Lung (tissue), 12 donors: ENCODE results near the gene ONECUT3. TPM values are rescaled to one million over a fixed set of nuclear protein-coding genes. Genes with fewer than 3 reads are reported as not detected.

Source experiments
- ATAC-seq: fragments of 200-7000 bp; cut with Tn5 transposase; one replicate; pipeline ENCODE4 v1.9.1; 2020; ENCODE audit warnings: moderate number of reproducible peaks; ENCODE audit not compliant: insufficient read depth, low FRiP score
- DNase-seq, 3 donors: peaks; one replicate each; pipeline ENCODE4 v3.0.0-alpha.2; 2013 to 2017
- H3K27ac ChIP-seq, 2 donors: one replicate each; pipeline ENCODE4 v1.5.1; 2013; ENCODE audit warnings: mild to moderate bottlenecking in 2 of 2, moderate library complexity in 2 of 2, control low read depth in 1 of 2, inconsistent platforms in 1 of 2, low read depth in 1 of 2, low read length in 1 of 2
- H3K27me3 ChIP-seq, 3 donors: one replicate each; pipeline ENCODE4 v1.5.1; 2013; ENCODE audit warnings: low read length in 2 of 3; ENCODE audit not compliant: control insufficient read depth in 3 of 3, insufficient read depth in 3 of 3
- H3K36me3 ChIP-seq, 4 donors: one replicate each; pipeline ENCODE4 v1.5.1; 2013; ENCODE audit warnings: low read length in 4 of 4, mild to moderate bottlenecking in 1 of 4, moderate library complexity in 1 of 4; ENCODE audit not compliant: control insufficient read depth in 4 of 4, insufficient read depth in 4 of 4
- H3K4me1 ChIP-seq, 5 donors: one replicate each; pipeline ENCODE4 v1.5.1; 2013; ENCODE audit warnings: low read length in 5 of 5, mild to moderate bottlenecking in 2 of 5, moderate library complexity in 1 of 5; ENCODE audit not compliant: control insufficient read depth in 5 of 5, insufficient read depth in 5 of 5
- H3K4me3 ChIP-seq: one replicate; pipeline ENCODE4 v1.5.1; 2013; ENCODE audit warnings: mild to moderate bottlenecking, control low read depth, moderate library complexity
- H3K9ac ChIP-seq, 2 donors: one replicate each; pipeline ENCODE4 v1.5.1; 2013; ENCODE audit warnings: low read length in 2 of 2, control low read depth in 1 of 2; ENCODE audit not compliant: insufficient read depth in 1 of 2
- H3K9me3 ChIP-seq, 4 donors: one replicate each; pipeline ENCODE4 v1.5.1; 2013; ENCODE audit warnings: low read length in 3 of 4, mild to moderate bottlenecking in 1 of 4, moderate library complexity in 1 of 4; ENCODE audit not compliant: control insufficient read depth in 4 of 4, insufficient read depth in 3 of 4
- CTCF ChIP-seq: IDR thresholded peaks from 2 replicates; pipeline ENCODE4 v1.5.1; 2012; ENCODE audit warnings: mild to moderate bottlenecking; ENCODE audit errors: control extremely low read depth, extremely low read depth
- WGBS, 2 donors: extraction: QIAGEN DNeasy Blood & Tissue Kit; methylation state at CpG; one replicate each; pipeline ENCODE4 v1.1.7; 2013; 5-methylcytosine and 5-hydroxymethylcytosine counted together
- polyA plus RNA-seq, 2 donors: library from polyadenylated mRNA; stranded (reverse); fragments of 200-250 nt; gene quantifications; one replicate each; pipeline ENCODE4 v1.2.1, GENCODE V29; 2013
- total RNA-seq, 2 donors: library from RNA; depleted of rRNA in 1 of 2; stranded (reverse); fragments of >200 nt in 1 of 2; gene quantifications; one replicate each; pipeline ENCODE4 v1.2.1, GENCODE V29; 2014 to 2021
- donor health status: control.
- donor health status: control.
- donor health status: Bipolar disorder and iron deficiency.
- donor health status: healthy.
- donor health status: DM: yes; HTN: yes; CAD: no.

The ONECUT3 gene
- total and polyA plus RNA-seq, 4 donors, result not detected

GRCh38 chr19:1808395-1808731, 55.1 kb downstream of the ONECUT3 start:
- 81 to 90% methylated on average over 2 of the region's 2 CpGs for WGBS, 2 donors
- H3K4me3 ChIP-seq, result no peak overlapping the region
- H3K36me3 ChIP-seq, result no peaks in the 10 kb centered on the region
- H3K4me1 ChIP-seq, result peaks cover 0 to 8% (median 3%) of the 10 kb centered on the region in 5 donors
- H3K9ac ChIP-seq, result no peak overlapping the region
- H3K9me3 ChIP-seq, result no peaks in the 10 kb centered on the region
- ATAC-seq (no peak), DNase-seq (no peak)
- no peak for TF ChIP-seq CTCF
- H3K27me3 ChIP-seq, result no peaks in the 10 kb centered on the region
- H3K27ac ChIP-seq, result no peak overlapping the region

DNA sequence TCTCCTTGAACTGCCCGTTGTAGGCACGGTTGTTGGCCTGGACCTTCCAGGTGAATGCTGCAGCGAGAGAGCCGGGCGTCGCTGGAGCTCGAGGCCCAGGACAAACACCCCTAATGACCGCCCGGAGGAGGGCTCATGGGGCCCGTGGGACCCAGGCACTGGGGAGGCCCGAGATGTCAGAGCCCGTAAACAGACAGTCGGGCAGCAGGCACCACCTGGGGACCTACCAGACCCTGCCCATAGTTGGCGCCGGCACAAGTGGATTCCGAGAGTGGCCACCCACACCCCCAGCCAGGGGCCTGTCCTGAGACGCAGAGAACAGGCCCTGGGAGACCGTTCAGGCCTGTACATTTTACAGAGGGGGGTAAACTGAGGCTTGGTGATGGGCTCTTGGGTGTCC, 56.4 kb downstream of the ONECUT3 start:
- Histone ChIP-seq H3K4me1 (peaks cover 0 to 8% (median 3%) of the 10 kb centered on the region in 5 donors), H3K4me3 (no peak overlapping the region), H3K36me3 (peaks cover 0 to 1% (median 0%) of the 10 kb centered on the region in 4 donors), H3K9me3 (no peaks in the 10 kb centered on the region), H3K9ac (no peak overlapping the region), H3K27ac (no peak overlapping the region), H3K27me3 (no peaks in the 10 kb centered on the region)
- WGBS, 2 donors, result 80 to 87% methylated on average over 18 of the region's 18 CpGs
- DNase-seq, result no peak
- no peak for TF ChIP-seq CTCF
- ATAC-seq, result no peak

GRCh38 chr19:1810439-1811160, 57.3 kb downstream of the ONECUT3 start:
- TF ChIP-seq CTCF, result no peak
- H3K27ac ChIP-seq, result no peak overlapping the region
- H3K27me3 ChIP-seq, result no peaks in the 10 kb centered on the region
- peaks cover 0 to 10% (median 0%) of the 10 kb centered on the region in 4 donors for H3K36me3 ChIP-seq
- H3K4me1 ChIP-seq, result peaks cover 0 to 8% (median 3%) of the 10 kb centered on the region in 5 donors
- no peak overlapping the region for H3K4me3 ChIP-seq
- WGBS, 2 donors, result 89 to 92% methylated on average over 19 of the region's 19 CpGs
- no peak for DNase-seq
- no peaks in the 10 kb centered on the region for H3K9me3 ChIP-seq
- ATAC-seq, result no peak
- no peak overlapping the region for H3K9ac ChIP-seq
